Effector CD4-positive, alpha-beta T cell (primary cell): ENCODE results near the gene ADAP2.
"Not testable (repeated sequence)": the region's sequence is repeated elsewhere in the genome, so short reads cannot be mapped to it uniquely, and the experiment has no call there.

Experiments used
- DNase-seq: peaks from one replicate; pipeline ENCODE4 v3.0.0-alpha.2; 2020

Gene ADAP2

DNA sequence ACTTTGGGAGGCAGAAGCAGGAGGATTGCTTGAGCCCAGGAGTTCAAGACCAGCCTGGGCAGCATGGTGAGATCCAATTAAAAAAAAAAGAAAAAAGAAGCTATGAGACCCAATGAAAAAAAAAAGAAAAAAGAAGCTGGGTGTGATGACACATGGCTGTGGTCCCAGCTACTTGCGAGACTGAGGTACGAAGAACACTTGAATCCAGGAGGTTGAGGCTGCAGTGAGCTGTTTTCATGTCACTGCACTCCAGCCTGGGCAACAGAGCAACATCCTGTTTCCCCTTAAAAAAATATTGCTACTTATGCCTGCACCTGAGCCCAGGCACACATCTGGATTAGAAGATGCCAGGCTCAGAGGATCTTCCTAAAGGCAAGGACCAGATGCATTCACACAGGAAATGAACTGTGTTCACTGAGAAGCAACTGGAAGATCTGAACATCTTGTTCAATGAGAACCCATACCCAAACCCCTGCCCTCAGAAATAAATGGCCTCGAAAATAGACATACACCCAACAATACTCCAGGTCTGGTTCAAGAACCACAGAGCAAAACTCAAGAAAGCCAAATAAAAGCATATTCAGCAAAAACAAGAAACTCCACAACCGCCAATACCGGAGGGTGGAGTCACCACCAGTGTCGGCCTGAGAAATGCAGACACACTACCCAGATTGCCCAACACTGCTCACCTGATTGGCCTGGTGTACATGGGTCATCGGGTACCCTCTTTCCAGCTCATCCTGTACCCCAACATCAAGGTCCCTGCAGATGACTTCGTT is 53.5 kb downstream of the ADAP2 start:
- no peak for DNase-seq

GRCh38 chr17:30979919-30980318 is 58.2 kb downstream of the ADAP2 start:
- DNase-seq = not testable (repeated sequence)

DNA sequence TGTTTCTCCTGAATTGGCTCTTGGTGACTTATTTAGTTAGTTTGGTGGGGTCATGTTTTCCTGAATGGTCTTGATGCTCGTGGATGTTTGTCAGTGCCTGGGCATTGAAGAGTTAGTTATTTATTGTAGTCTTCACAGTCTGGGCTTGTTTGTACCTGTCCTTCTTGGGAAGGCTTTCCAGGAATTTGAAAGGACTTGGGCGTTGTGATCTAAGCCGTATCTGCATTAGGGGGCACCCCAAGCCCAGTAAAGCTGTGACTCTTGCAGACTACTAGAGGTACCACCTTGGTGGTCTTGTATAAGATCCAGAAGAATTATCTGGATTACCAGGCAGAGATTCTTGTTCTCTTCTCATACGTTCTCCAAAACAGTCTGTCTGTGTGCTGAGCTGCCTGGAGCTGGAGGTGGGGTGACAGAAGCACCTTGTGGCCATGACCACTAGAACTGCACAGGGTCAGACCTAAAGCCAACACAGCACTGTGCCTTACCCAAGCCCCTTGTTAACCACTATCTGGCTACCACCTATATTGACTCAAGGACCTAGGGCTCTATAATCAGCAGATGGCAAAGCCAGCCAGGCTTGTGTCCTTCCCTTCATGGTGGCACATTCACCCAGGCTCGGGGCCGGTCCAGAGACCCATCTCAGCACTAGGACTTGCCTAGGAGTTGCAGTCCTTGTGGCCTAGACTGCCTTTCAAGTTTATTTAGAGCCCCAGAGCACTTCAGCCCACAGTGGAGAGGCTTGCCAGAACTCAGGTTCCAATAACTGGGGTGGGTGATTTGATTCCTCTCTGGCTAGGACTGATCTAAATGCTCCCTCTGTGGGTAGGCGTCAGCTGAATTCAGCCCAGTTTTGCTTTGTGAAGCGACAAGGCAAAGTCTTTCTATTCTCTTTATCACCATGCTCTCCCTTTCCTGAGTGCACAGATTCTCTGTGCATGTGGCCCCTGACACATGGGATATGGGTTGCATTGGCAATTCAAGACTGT is 60.1 kb downstream of the ADAP2 start:
- DNase-seq = no peak

- DNase-seq = no peak
Observed at GRCh38 chr17:30982855-30983254, 61.1 kb downstream of the ADAP2 start.

- DNase-seq = no peak
Observed at GRCh38 chr17:30990458-30990857, 68.7 kb downstream of the ADAP2 start.

DNA sequence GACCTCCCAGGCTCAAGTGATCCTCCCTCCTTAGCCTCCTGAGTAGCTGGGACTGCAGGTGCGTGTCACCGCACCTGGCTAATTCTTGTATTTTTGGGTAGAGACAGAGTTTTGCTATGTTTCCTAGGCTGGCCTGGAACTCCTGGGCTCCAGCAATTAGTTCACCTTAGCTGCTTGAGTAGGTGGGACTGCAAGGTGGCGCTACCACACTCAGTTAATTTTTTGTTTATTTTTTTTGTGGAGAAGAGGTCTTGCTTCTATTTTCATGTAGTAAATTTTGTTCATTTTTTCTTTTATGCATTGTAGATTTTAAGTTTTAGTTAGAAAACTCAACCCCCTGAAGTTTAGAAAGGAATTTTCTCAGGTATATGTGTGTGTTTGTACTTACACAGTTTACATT is 70.8 kb downstream of the ADAP2 start:
- no peak for DNase-seq

- no peak for DNase-seq
Observed at GRCh38 chr17:30995347-30995746, 73.6 kb downstream of the ADAP2 start.

DNA sequence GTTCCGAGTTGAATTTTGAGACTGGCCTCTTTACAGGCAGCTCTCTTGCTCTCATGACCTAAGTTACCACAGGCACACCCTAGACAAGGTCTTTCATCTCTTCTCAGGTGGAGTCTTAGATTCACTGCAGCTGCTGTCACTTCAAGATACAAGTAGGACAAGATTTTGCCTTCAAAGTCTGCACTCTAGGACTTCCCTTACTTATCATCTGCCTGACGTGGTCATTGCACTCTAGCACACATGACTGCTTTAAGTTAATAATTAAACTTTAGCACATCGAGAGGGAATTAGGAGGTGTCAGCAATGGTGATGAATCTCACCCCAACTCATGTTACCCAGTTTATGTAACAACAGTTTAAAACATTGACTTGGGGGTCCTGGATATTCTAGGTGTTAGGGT is 74.7 kb downstream of the ADAP2 start:
- no peak for DNase-seq

DNA sequence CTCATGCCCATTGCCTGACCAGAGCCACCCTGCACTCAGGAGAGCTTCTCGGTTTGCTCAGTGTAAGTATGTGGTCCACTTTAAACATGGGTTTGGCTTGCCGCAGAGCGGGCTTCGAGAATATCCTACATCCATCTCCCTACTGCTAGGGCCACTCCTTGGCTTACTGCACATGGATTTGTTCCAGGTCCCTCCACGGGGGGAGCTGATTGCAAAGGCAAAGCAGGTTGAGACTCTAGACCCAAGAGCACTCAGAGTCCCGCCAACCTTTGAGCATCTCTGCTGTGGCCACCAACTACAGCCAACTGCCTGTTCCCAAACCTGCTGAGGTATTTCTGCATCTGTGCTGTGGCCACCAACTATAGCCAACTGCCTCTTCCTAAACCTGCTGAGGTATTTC is 75.5 kb downstream of the ADAP2 start:
- DNase-seq = no peak

DNA sequence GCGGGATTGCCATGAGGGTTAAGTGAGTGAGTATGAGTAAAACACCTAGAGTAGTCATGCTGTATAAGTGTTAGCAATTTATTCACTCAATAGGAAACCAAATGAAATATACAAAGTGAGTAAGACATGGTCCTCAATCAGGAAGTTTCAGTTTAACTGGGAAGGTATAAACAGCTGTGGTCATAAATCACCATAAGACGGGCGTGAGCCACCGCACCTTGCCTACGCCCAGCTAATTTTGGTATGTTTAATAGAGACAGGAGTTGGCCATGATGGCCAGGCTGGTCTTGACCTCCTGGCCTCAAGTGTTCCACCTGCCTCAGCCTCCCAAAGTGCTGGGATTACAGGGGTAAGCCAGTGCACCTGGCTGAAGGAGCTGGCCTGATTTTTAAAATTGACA is 76.1 kb downstream of the ADAP2 start:
- DNase-seq = no peak

GRCh38 chr17:31002047-31002446 is 80.3 kb downstream of the ADAP2 start:
- DNase-seq = no peak

DNA sequence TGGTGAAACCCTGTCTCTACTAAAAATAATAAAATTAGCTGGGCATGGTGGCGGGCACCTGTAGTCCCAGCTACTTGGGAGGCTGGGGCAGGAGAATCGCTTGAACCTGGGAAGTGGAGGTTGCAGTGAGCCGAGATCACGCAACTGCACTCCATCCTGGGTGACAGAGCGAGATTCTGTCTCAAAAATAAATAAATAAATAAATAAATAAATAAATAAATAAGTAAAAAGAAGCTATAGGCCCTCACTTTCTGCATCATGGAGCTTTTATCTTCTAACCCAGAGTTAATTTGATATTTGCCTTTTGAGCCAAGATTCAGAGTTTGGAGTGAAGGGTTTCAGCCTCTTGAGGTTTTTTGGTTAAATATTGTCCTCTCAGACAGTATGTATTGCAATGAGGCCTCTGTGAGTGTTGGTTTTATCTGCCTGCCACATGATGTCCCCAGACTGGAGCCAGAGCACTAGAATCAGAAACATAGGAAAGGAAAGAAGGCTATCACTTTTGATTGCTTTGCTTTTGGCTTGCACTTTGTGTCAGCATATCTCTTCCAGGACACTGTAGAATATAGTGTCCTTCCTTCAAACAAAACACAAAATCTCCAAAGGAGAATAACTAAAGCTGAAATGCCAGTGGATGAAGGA is 81.6 kb downstream of the ADAP2 start:
- DNase-seq = no peak

- no peak for DNase-seq
Observed at GRCh38 chr17:31004160-31004559, 82.4 kb downstream of the ADAP2 start.

DNA sequence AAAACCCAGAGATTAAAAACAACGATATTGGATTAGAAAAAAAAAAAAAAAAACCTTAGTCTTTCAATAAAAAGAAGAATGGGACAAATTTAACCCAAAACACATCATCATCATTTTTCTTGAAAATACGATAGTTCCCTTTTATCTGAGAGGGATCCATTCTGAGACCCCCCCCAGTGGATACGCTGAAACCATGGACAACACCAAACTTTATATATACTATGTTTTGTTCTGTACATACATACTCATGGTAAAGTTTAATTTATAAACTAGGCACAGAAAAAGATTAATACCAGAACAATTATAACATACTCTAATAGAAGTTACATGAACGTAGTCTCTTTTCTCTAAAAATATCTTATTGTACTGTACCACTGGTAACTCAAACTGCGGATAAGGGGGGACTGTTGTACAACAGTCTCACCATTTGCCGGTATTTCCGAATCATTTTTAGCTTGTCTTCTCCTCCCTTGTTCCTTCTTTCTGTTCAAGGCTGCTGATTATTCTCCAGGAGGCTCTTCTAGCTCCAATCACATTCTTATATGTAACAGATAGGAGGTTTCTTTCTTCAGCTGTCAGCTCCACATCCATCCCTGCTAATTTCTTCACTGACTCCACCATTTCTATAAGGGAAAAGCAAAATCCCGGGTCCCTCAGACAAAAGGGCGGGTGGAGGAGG is 86.1 kb downstream of the ADAP2 start:
- DNase-seq = no peak

DNA sequence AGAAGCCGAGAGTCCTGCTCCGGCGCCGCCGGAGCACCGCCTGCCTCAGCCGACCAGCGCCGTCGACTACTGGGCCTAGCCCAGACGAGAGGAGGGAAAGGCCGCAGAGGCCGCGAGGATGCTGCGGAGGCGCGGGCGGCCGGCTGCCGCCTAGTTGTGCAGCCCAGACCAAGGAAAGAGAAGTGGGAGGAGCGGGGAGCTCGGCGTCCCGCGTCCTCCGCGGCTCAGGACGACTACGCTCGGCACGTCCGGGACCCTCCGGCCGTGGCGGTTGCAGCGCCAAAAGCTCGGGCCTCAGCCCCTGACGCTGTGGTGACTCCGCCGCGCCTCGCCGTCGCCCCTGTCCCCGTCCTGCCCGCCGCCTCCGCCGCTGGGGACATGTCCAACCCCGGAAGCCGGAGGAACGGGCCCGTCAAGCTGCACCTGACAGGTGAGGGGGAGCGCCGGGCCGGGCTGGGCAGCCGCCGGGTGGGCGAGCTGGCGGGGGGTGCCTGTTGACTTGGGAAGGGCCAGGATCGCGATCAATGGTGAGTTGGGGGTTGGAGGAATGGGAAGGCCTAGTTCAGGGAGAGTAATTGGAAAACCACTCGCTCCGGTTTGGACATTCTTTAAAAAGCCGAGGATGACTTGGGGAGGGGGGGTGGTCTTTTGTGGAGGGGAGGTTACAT is 86.8 kb downstream of the ADAP2 start:
- DNase-seq = peak; percentile 38
